Endothelial cell of umbilical vein (primary cell): ENCODE measurements around the gene ALDH5A1.

Source experiments
- CTCF ChIP-seq, 2 donors: IDR thresholded peaks; 1 replicate in 1 of 2; 2 replicates in 1 of 2; pipeline ENCODE4 v1.5.1; 2011; ENCODE audit warnings: low read length in 2 of 2, mild to moderate bottlenecking in 2 of 2, moderate library complexity in 2 of 2, control low read depth in 1 of 2, inconsistent platforms in 1 of 2, low read depth in 1 of 2; ENCODE audit not compliant: insufficient read depth in 1 of 2; ENCODE audit errors: extremely low read depth in 1 of 2
- EZH2 ChIP-seq: IDR thresholded peaks from 2 replicates; pipeline ENCODE4 v1.6.1; 2012; ENCODE audit warnings: borderline replicate concordance, low read depth, mild to moderate bottlenecking, moderate library complexity, low read length, inconsistent platforms; ENCODE audit not compliant: severe bottlenecking
- POLR2AphosphoS5 ChIP-seq: IDR thresholded peaks from 2 replicates; pipeline ENCODE4 v1.6.1; 2012; ENCODE audit warnings: low read depth, mild to moderate bottlenecking, control low read depth, low read length, moderate library complexity; ENCODE audit not compliant: insufficient read depth

GRCh38 chr6:24476631-24477030, 18.1 kb upstream of the ALDH5A1 start:
- TF ChIP-seq EZH2 (no peak), POLR2AphosphoS5 (no peak), CTCF (IDR thresholded peaks at IDR 0.05; ENCODE audit: extremely low read depth in 1 of 2, insufficient read depth in 1 of 2, low read depth in 1 of 2, low read length in 2 of 2) (no peak)
